ENCODE data around the gene GALNT9. TPM values are rescaled to one million over a fixed set of nuclear protein-coding genes. Genes with fewer than 3 reads are reported as not detected.

GALNT9 gene
- polyA plus RNA-seq, 1 donor from 2014 or later, result 13.5 TPM

GRCh38 chr12:132365226-132365625, 35.8 kb upstream of the GALNT9 start:
- Histone ChIP-seq H3K9me3 (ENCODE audit: low read length) (no peaks in the 10 kb centered on the region), H3F3A (ENCODE audit: insufficient read depth, low read length, poor library complexity, severe bottlenecking) (no peaks in the 10 kb centered on the region), H4K20me1 (ENCODE audit: insufficient read depth) (no peaks in the 10 kb centered on the region), H3K27ac (ENCODE audit: low read length) (no peak overlapping the region), H2AFZ (ENCODE audit: low read depth, low read length) (no peak overlapping the region), H3K9ac (ENCODE audit: low read length) (no peak overlapping the region), H3K36me3 (ENCODE audit: insufficient read depth, low read length) (no peaks in the 10 kb centered on the region), H3K27me3 (ENCODE audit: insufficient read depth, low read depth, low read length) (no peaks in the 10 kb centered on the region), H3K4me2 (ENCODE audit: low read length) (no peak overlapping the region), H3K9me2 (ENCODE audit: insufficient read depth, low read length) (no peaks in the 10 kb centered on the region), H3K79me2 (replicated peaks; ENCODE audit: insufficient read depth, low read length) (no peaks in the 10 kb centered on the region), H3K4me3 (ENCODE audit: low read length) (no peak overlapping the region)
- TF ChIP-seq MXI1 (conservative IDR thresholded peaks at IDR 0.05; ENCODE audit: poor library complexity, severe bottlenecking) (no peak), SMC3 (conservative IDR thresholded peaks at IDR 0.05; ENCODE audit: poor library complexity) (no peak), REST (IDR thresholded peaks at IDR 0.05; ENCODE audit: borderline replicate concordance) (no peak)

- Histone ChIP-seq H3K36me3 (ENCODE audit: insufficient read depth, low read length) (no peaks in the 10 kb centered on the region), H4K20me1 (ENCODE audit: insufficient read depth) (no peaks in the 10 kb centered on the region), H2AFZ (ENCODE audit: low read depth, low read length) (no peak overlapping the region), H3K79me2 (replicated peaks; ENCODE audit: insufficient read depth, low read length) (no peaks in the 10 kb centered on the region), H3F3A (ENCODE audit: insufficient read depth, low read length, poor library complexity, severe bottlenecking) (no peaks in the 10 kb centered on the region), H3K9me2 (ENCODE audit: insufficient read depth, low read length) (no peaks in the 10 kb centered on the region), H3K27ac (ENCODE audit: low read length) (no peak overlapping the region), H3K9ac (ENCODE audit: low read length) (no peak overlapping the region), H3K4me2 (ENCODE audit: low read length) (no peak overlapping the region), H3K4me3 (ENCODE audit: low read length) (no peak overlapping the region), H3K9me3 (ENCODE audit: low read length) (no peaks in the 10 kb centered on the region), H3K27me3 (ENCODE audit: insufficient read depth, low read depth, low read length) (no peaks in the 10 kb centered on the region)
- TF ChIP-seq TAF1 (IDR thresholded peaks at IDR 0.05; ENCODE audit: low read depth) (no peak), REST (IDR thresholded peaks at IDR 0.05; ENCODE audit: borderline replicate concordance) (no peak), MXI1 (conservative IDR thresholded peaks at IDR 0.05; ENCODE audit: poor library complexity, severe bottlenecking) (no peak), POLR2AphosphoS5 (IDR thresholded peaks at IDR 0.05) (no peak), SMC3 (conservative IDR thresholded peaks at IDR 0.05; ENCODE audit: poor library complexity) (no peak), RAD21 (conservative IDR thresholded peaks at IDR 0.05) (no peak), EZH2 (IDR thresholded peaks at IDR 0.05; ENCODE audit: borderline replicate concordance, insufficient read depth, low read length, poor library complexity, severe bottlenecking) (no peak), EP300 (conservative IDR thresholded peaks at IDR 0.05; ENCODE audit: poor library complexity, severe bottlenecking) (no peak)
- TF ChIP-seq, protein P1, sequence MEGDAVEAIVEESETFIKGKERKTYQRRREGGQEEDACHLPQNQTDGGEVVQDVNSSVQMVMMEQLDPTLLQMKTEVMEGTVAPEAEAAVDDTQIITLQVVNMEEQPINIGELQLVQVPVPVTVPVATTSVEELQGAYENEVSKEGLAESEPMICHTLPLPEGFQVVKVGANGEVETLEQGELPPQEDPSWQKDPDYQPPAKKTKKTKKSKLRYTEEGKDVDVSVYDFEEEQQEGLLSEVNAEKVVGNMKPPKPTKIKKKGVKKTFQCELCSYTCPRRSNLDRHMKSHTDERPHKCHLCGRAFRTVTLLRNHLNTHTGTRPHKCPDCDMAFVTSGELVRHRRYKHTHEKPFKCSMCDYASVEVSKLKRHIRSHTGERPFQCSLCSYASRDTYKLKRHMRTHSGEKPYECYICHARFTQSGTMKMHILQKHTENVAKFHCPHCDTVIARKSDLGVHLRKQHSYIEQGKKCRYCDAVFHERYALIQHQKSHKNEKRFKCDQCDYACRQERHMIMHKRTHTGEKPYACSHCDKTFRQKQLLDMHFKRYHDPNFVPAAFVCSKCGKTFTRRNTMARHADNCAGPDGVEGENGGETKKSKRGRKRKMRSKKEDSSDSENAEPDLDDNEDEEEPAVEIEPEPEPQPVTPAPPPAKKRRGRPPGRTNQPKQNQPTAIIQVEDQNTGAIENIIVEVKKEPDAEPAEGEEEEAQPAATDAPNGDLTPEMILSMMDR (IDR thresholded peaks at IDR 0.05; ENCODE audit: poor library complexity, severe bottlenecking), result no peak
These were observed 35.0 kb upstream of the GALNT9 start for GRCh38 chr12:132364348-132364902.
